Activated CD8-positive, alpha-beta T cell treated with anti-CD3 and anti-CD28 coated beads for 36 hours (primary cell): ENCODE data around the gene GNPNAT1. TPM values are rescaled to one million over a fixed set of nuclear protein-coding genes. Genes with fewer than 3 reads are reported as not detected.

ENCODE experiments used
- ATAC-seq: fragments of 200-7000 bp; cut with Tn5 transposase; one replicate; pipeline ENCODE4 v1.10.0; 2021; ENCODE audit warnings: mild to moderate bottlenecking, moderate library complexity
- CTCF ChIA-PET: fragments of 350-600 bp; sonication (Branson Sonifier 250); formaldehyde crosslinking; loops from one replicate; lab custom pipeline; 2021; ENCODE audit warnings: antibody characterized with exemption; lab: Charles Lee
- POLR2A ChIA-PET: fragments of 350-600 bp; sonication (Branson Sonifier 250); formaldehyde crosslinking; loops from one replicate; lab custom pipeline; 2021; ENCODE audit warnings: antibody characterized with exemption; lab: Charles Lee
- DNase-seq: peaks from one replicate; pipeline ENCODE4 v3.0.0-alpha.2; 2020
- H3K27ac Mint-ChIP-seq: one replicate; pipeline ENCODE4 v1.8.0; 2021; ENCODE audit warnings: mild to moderate bottlenecking, mixed read lengths
- H3K27me3 Mint-ChIP-seq: one replicate; pipeline ENCODE4 v1.8.0; 2021; ENCODE audit warnings: mixed read lengths
- H3K36me3 Mint-ChIP-seq: one replicate; pipeline ENCODE4 v1.8.0; 2021; ENCODE audit warnings: low read depth, mixed read lengths
- H3K4me1 Mint-ChIP-seq: one replicate; pipeline ENCODE4 v1.8.0; 2021; ENCODE audit warnings: low read depth, mixed read lengths
- H3K4me3 Mint-ChIP-seq: one replicate; pipeline ENCODE4 v1.8.0; 2021; ENCODE audit warnings: mild to moderate bottlenecking, moderate library complexity, mixed read lengths
- H3K9me3 Mint-ChIP-seq: one replicate; pipeline ENCODE4 v1.8.0; 2021; ENCODE audit warnings: mixed read lengths
- intact Hi-C: fragments of 100-400 bp; cut with micrococcal nuclease; formaldehyde crosslinking; loops from one replicate; pipeline ENCODE4 v1.10.0; 2022
- total RNA-seq, 2 experiments: library from RNA; stranded (reverse); gene quantifications; one replicate each; pipeline ENCODE4 v1.2.3, GENCODE V29; 2021
- TF ChIP-seq, protein P1 (sequence below): fragments of 200-600 bp; IDR thresholded peaks from one replicate; pipeline ENCODE4 v1.8.0; 2022; ENCODE audit warnings: antibody characterized with exemption, mild to moderate bottlenecking

GNPNAT1 gene
- total RNA-seq, 2 experiments from 2014 or later, result 30.2 to 33.1 TPM

DNA sequence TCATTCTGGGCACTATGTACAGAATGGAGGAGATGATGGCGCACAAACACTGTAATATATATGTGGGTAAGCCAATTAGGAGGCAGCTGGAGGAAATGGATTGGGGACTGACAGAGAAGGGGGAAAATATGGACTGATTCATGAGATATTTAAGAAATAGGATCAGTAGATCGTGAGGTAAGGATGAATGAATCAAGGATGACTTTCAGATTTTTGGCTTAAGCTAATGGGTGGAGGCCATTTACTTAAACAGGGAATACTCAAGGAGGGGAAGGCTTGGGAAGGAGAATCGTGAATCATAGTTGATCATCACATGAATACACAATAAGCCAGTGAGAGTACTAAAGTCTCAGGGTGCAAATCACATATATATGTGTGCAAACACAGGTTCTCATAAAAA, 11.2 kb upstream of the GNPNAT1 start:
- no peak for ATAC-seq

DNA sequence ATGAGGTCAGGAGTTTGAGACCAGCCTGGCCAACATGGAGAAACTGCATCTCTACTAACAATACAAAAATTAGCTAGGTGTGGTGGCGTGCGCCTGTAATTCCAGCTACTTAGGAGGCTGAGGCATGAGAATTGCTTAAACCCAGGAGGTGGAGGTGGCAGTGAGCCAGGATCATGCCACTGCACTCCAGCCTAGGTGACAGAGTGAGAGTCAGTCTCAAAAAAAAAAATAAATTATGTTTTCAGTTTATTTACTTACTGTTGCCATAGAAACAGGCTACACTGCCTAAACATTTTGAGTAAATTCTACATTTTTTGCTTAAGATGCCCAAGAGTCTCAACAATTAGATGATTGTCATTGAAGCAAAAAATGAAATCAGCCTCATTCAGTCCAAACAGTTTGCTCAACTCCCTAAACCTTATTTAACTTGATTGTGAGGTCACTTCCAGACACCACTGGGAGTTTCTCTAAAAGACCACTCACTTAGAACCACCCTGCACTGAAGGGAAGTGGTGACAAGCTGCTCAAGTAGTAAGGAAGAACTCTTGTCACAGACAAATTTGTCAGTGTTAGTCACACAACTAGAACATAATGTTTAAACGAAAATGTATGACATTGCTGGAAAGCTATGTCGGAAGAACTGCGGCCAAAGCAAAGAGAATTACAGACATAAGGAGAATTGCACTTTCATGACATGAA, 9.8 kb upstream of the GNPNAT1 start:
- no peak overlapping the region for H3K4me3 Mint-ChIP-seq
- TF ChIP-seq, protein P1, sequence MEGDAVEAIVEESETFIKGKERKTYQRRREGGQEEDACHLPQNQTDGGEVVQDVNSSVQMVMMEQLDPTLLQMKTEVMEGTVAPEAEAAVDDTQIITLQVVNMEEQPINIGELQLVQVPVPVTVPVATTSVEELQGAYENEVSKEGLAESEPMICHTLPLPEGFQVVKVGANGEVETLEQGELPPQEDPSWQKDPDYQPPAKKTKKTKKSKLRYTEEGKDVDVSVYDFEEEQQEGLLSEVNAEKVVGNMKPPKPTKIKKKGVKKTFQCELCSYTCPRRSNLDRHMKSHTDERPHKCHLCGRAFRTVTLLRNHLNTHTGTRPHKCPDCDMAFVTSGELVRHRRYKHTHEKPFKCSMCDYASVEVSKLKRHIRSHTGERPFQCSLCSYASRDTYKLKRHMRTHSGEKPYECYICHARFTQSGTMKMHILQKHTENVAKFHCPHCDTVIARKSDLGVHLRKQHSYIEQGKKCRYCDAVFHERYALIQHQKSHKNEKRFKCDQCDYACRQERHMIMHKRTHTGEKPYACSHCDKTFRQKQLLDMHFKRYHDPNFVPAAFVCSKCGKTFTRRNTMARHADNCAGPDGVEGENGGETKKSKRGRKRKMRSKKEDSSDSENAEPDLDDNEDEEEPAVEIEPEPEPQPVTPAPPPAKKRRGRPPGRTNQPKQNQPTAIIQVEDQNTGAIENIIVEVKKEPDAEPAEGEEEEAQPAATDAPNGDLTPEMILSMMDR, result no peak
- H3K27ac Mint-ChIP-seq, result no peak overlapping the region
- CTCF ChIA-PET, result interaction anchor here (1.0 kb wide), 1 partner anchor 160 kb away, joined by 3 read pairs; no protein-coding TSS in a partner anchor
- H3K4me1 Mint-ChIP-seq, result peaks cover 9% of the 10 kb centered on the region
- ATAC-seq (peak; percentile 73), DNase-seq (no peak)
- H3K9me3 Mint-ChIP-seq, result peaks cover 7% of the 10 kb centered on the region
- peaks cover 2% of the 10 kb centered on the region for H3K27me3 Mint-ChIP-seq
- H3K36me3 Mint-ChIP-seq, result peaks cover 3% of the 10 kb centered on the region
- POLR2A ChIA-PET, result interaction anchor here (0.6 kb wide), 1 partner anchor 1499 kb away, joined by 4 read pairs; no protein-coding TSS in a partner anchor
- intact Hi-C loops, result no loop called here

More for the DNA sequence above, 11.2 kb upstream of the GNPNAT1 start:
- TF ChIP-seq, protein P1, result no peak
- ChIA-PET POLR2A (no interaction called here), CTCF (no interaction called here)
- Mint-ChIP-seq H3K9me3 (peaks cover 3% of the 10 kb centered on the region), H3K4me3 (no peak overlapping the region), H3K4me1 (peaks cover 6% of the 10 kb centered on the region), H3K36me3 (no peaks in the 10 kb centered on the region), H3K27me3 (peaks cover 2% of the 10 kb centered on the region), H3K27ac (no peak overlapping the region)
- intact Hi-C loops, result no loop called here
- DNase-seq, result no peak

DNA sequence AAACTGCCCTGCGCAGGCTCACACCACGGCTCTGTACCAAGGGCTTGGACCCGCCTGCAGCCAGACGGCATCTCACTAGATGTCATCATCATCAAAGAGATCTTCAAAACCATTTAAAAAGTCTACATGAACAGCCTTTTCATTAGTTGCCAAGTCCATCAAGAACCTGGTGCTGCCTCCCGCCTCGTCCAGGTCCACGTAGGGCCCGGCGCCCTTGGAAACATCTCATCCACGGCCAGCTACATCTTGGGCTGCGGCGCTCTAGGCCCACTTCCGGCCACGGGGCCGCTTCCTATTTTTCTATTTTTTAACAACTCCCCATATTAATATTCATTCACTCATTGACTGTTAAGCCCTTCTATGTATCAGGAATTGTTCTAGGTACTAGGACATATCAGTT, 7.4 kb upstream of the GNPNAT1 start:
- ATAC-seq (no peak), DNase-seq (no peak)
- peaks cover 7% of the 10 kb centered on the region for H3K9me3 Mint-ChIP-seq
- peaks cover 2% of the 10 kb centered on the region for H3K27me3 Mint-ChIP-seq
- H3K27ac Mint-ChIP-seq, result no peak overlapping the region
- H3K4me3 Mint-ChIP-seq, result no peak overlapping the region
- TF ChIP-seq, protein P1, result no peak
- peaks cover 3% of the 10 kb centered on the region for H3K36me3 Mint-ChIP-seq
- POLR2A ChIA-PET, result no interaction called here
- CTCF ChIA-PET, result no interaction called here
- intact Hi-C loops, result no loop called here
- peaks cover 9% of the 10 kb centered on the region for H3K4me1 Mint-ChIP-seq

DNA sequence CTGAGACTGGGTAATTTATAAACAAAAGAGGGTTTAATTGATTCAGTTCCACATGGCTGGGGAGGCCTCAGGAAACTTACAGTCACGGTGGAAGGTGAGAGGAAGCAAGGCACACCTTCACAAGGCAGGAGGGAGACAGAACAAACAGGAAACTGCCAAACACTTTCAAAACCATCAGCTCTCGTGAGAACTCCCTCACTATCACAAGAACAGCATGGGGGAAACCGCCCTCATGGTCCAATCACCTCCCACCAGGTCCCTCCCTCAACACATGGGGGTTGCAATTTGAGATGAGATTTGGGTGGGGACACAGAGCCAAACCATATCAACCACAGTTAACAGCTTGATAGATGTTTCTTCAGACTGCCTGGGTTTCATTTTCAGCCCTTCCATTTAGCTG, 6.2 kb upstream of the GNPNAT1 start:
- Mint-ChIP-seq H3K27me3 (peaks cover 2% of the 10 kb centered on the region), H3K4me1 (peaks cover 9% of the 10 kb centered on the region), H3K36me3 (peaks cover 3% of the 10 kb centered on the region), H3K27ac (no peak overlapping the region), H3K9me3 (peaks cover 7% of the 10 kb centered on the region), H3K4me3 (no peak overlapping the region)
- TF ChIP-seq, protein P1, result no peak
- ChIA-PET POLR2A (interaction anchor here (1.2 kb wide), 1 partner anchor 25 kb away, joined by 3 read pairs; no protein-coding TSS in a partner anchor), CTCF (no interaction called here)
- DNase-seq, result peak; percentile 19
- intact Hi-C loops, result no loop called here
- ATAC-seq, result peak; percentile 20

DNA sequence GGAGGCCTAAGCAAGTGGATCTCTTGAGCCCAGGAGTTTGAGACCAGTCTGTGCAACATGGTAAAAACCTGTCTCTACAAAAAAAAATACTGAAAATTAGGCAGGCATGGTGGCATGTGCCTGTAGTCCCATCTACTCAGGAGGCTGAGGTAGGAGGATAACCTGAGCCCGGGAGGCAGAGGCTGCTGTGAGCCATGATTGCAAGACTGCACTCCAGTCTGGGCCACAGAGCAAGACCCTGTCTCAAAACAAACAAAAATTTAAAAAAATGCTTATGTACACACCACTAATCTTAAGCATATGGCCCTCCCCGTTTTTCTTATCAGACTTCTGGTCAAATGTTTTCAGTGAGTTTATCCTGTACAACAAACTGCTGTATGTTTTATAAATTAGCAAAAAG, 1.7 kb upstream of the GNPNAT1 start:
- DNase-seq (no peak), ATAC-seq (no peak)
- Mint-ChIP-seq H3K27me3 (no peaks in the 10 kb centered on the region), H3K36me3 (peaks cover 16% of the 10 kb centered on the region), H3K9me3 (peaks cover 7% of the 10 kb centered on the region), H3K4me3 (no peak overlapping the region), H3K27ac (no peak overlapping the region), H3K4me1 (peaks cover 35% of the 10 kb centered on the region)
- ChIA-PET CTCF (no interaction called here), POLR2A (interaction anchor here (0.6 kb wide), 1 partner anchor 53 kb away, joined by 3 read pairs; no protein-coding TSS in a partner anchor)
- intact Hi-C loops, result no loop called here
- TF ChIP-seq, protein P1, result no peak
